Prostate gland (tissue), 2 donors: ENCODE data around the gene PSMD11. TPM values are rescaled to one million over a fixed set of nuclear protein-coding genes. Genes with fewer than 3 reads are reported as not detected.

Experiments used
- DNase-seq: peaks from one replicate; pipeline ENCODE4 v3.0.0-alpha.2; 2019; ENCODE audit warnings: low spot score
- H3K27ac ChIP-seq, 2 donors: fragments of 200-600 bp; sonication (generic); 2 replicates each; pipeline ENCODE4 v1.5.1; 2017 to 2019
- H3K27me3 ChIP-seq: fragments of 200-600 bp; sonication (generic); replicated peaks from 2 replicates; pipeline ENCODE4 v1.5.1; 2019; ENCODE audit not compliant: insufficient read depth
- H3K36me3 ChIP-seq, 2 donors: fragments of 200-600 bp; sonication (generic); 1 replicate in 1 of 2; 2 replicates in 1 of 2; pipeline versions ENCODE4 v1.5.1 to v1.8.1; 2017 to 2019
- H3K4me1 ChIP-seq: fragments of 200-600 bp; sonication (generic); replicated peaks from 2 replicates; pipeline ENCODE4 v1.5.1; 2019
- H3K4me3 ChIP-seq, 2 donors: fragments of 200-600 bp; sonication (generic); 2 replicates each; pipeline ENCODE4 v1.5.1; 2017 to 2019
- H3K9me3 ChIP-seq: fragments of 200-600 bp; sonication (generic); 2 replicates; pipeline ENCODE4 v1.5.1; 2017
- POLR2A ChIP-seq: fragments of 450-650 bp; IDR thresholded peaks from one replicate; pipeline ENCODE4 v1.6.1; 2016; ENCODE audit warnings: antibody characterized with exemption, mild to moderate bottlenecking
- POLR2AphosphoS5 ChIP-seq: sonication (generic); formaldehyde crosslinking; IDR thresholded peaks from one replicate; pipeline ENCODE4 v1.6.1; 2017; ENCODE audit warnings: antibody characterized with exemption
- WGBS: methylation state at CpG from one replicate; pipeline ENCODE4 v1.1.5; 2018; 5-methylcytosine and 5-hydroxymethylcytosine counted together
- intact Hi-C: fragments of 100-400 bp; cut with DNase I; formaldehyde crosslinking; loops from one replicate; pipeline ENCODE4 v1.14.2; 2022
- total RNA-seq, 2 donors: library from RNA; depleted of rRNA; stranded (reverse); fragments of >200 nt; gene quantifications; one replicate each; pipeline ENCODE4 v1.1.0, GENCODE V29; 2016
- TF ChIP-seq, protein P1 (sequence below), 4 experiments: fragments of 200-600 bp in 2 of 4; fragments of 450-650 bp in 2 of 4; sonication (generic) in 2 of 4; IDR thresholded peaks; 1 replicate in 3 of 4; 2 replicates in 1 of 4; pipeline ENCODE4 v1.5.1; 2016 to 2019; ENCODE audit warnings: antibody characterized with exemption in 4 of 4, mild to moderate bottlenecking in 2 of 4, moderate library complexity in 2 of 4

The PSMD11 gene
- total RNA-seq, 2 donors from 2014 or later: 47.4 to 53.3 TPM

GRCh38 chr17:32485261-32486110, 41.2 kb downstream of the PSMD11 start:
- Histone ChIP-seq H3K27ac (peak overlapping the region; percentile 59 to 65), H3K9me3 (no peaks in the 10 kb centered on the region), H3K36me3 (no peaks in the 10 kb centered on the region), H3K4me1 (no peaks in the 10 kb centered on the region), H3K27me3 (no peaks in the 10 kb centered on the region), H3K4me3 (peak overlapping the region in 1 of 2 donors; percentile 52)
- intact Hi-C loops: loop anchor here (5.0 kb wide), 2 partner anchors 272 to 392 kb away; partner anchors contain the start of gene MYO1D
- TF ChIP-seq, protein P1, sequence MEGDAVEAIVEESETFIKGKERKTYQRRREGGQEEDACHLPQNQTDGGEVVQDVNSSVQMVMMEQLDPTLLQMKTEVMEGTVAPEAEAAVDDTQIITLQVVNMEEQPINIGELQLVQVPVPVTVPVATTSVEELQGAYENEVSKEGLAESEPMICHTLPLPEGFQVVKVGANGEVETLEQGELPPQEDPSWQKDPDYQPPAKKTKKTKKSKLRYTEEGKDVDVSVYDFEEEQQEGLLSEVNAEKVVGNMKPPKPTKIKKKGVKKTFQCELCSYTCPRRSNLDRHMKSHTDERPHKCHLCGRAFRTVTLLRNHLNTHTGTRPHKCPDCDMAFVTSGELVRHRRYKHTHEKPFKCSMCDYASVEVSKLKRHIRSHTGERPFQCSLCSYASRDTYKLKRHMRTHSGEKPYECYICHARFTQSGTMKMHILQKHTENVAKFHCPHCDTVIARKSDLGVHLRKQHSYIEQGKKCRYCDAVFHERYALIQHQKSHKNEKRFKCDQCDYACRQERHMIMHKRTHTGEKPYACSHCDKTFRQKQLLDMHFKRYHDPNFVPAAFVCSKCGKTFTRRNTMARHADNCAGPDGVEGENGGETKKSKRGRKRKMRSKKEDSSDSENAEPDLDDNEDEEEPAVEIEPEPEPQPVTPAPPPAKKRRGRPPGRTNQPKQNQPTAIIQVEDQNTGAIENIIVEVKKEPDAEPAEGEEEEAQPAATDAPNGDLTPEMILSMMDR (IDR thresholded peaks at IDR 0.05): no peak
- TF ChIP-seq POLR2AphosphoS5 (no peak), POLR2A (no peak)
- no peak for DNase-seq
- WGBS: 67% methylated on average over 12 of the region's 12 CpGs

GRCh38 chr17:32486111-32486700, 41.9 kb downstream of the PSMD11 start:
- intact Hi-C loops: loop anchor here (5.0 kb wide), 2 partner anchors 271 to 391 kb away; partner anchors contain the start of gene MYO1D

DNA sequence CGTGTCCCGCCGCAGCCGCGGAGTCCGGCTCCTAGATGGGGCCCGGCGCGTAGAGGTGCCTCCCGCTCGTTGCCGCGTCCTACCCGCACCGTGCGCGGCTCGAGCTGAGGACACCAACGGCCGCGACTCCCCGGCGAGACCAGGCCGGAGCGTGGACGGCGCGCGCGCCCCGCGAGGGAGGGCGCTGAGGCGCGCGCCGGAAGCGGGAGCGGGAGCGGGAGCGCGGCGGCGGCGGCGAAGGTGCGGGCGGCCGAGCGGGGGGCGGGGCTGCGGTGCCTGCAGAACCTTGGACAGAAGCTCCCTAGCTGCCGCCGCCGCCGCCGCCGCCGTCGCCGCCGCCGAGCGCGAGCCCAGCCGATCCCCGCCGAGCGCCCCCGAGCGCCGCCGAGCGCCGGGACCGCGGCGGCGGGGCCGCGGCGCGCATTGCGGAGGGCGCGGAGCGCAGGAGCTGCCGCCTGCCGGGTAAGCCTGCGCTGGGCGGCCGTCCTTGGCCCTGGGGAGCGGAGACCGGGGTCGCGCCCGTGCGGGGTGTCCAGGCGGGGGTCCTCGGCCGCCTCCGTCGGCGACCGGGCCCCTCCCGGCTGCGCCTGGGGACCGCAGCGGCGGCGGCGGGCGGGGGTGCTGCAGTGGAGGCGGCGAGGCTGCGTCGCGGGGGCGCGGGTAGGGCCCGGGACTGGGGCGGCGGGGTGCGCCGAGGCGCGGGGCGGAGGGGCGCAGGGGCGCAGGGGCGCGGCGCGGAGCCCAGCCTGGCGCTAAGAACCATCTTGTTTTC, 42.6 kb downstream of the PSMD11 start, which contains the start of gene CDK5R1:
TSS of gene CDK5R1 (plus strand) at position 293 of the 772 bp plus-strand sequence. CDS start 628 bp downstream, outside the sequence.
- no peak for TF ChIP-seq POLR2AphosphoS5
- Histone ChIP-seq H3K4me1 (no peaks in the 10 kb centered on the region), H3K36me3 (no peaks in the 10 kb centered on the region), H3K27me3 (no peaks in the 10 kb centered on the region), H3K9me3 (no peaks in the 10 kb centered on the region), H3K4me3 (peak within 1 kb of the TSS; percentile 52 to 57), H3K27ac (peak within 1 kb of the TSS; percentile 59 to 65)
- intact Hi-C loops: loop anchor here (5.0 kb wide), 2 partner anchors 270 to 390 kb away; partner anchors contain the start of gene MYO1D
- DNase-seq: peak; percentile 48
- WGBS: under 1% methylated on average over 22 of the region's 135 CpGs

More at GRCh38 chr17:32486111-32486700, 41.9 kb downstream of the PSMD11 start:
- H3K27me3 ChIP-seq: no peaks in the 10 kb centered on the region
- H3K9me3 ChIP-seq: no peaks in the 10 kb centered on the region
- no peak for TF ChIP-seq POLR2AphosphoS5
- TF ChIP-seq, protein P1 (IDR thresholded peaks at IDR 0.05): no peak
- no peak for TF ChIP-seq POLR2A
- H3K4me1 ChIP-seq: no peaks in the 10 kb centered on the region
- H3K27ac ChIP-seq: peak overlapping the region; percentile 59 to 65
- WGBS: 13% methylated on average over 27 of the region's 72 CpGs
- no peaks in the 10 kb centered on the region for H3K36me3 ChIP-seq
- DNase-seq: peak; percentile 62
- H3K4me3 ChIP-seq: peak overlapping the region; percentile 52 to 57

DNA sequence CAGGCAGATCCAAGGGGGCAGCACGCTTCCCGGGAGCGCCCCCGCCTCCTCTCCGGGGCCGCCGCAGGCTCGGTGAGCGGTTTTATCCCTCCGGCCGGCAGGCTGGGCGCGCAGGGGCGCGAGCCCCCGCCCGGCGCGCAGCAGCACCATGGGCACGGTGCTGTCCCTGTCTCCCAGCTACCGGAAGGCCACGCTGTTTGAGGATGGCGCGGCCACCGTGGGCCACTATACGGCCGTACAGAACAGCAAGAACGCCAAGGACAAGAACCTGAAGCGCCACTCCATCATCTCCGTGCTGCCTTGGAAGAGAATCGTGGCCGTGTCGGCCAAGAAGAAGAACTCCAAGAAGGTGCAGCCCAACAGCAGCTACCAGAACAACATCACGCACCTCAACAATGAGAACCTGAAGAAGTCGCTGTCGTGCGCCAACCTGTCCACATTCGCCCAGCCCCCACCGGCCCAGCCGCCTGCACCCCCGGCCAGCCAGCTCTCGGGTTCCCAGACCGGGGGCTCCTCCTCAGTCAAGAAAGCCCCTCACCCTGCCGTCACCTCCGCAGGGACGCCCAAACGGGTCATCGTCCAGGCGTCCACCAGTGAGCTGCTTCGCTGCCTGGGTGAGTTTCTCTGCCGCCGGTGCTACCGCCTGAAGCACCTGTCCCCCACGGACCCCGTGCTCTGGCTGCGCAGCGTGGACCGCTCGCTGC, 43.3 kb downstream of the PSMD11 start:
- Histone ChIP-seq H3K9me3 (no peaks in the 10 kb centered on the region), H3K4me1 (no peaks in the 10 kb centered on the region), H3K4me3 (peak overlapping the region; percentile 52 to 57), H3K27ac (no peak overlapping the region), H3K27me3 (no peaks in the 10 kb centered on the region), H3K36me3 (no peaks in the 10 kb centered on the region)
- DNase-seq: no peak
- TF ChIP-seq, protein P1 (IDR thresholded peaks at IDR 0.05): no peak
- TF ChIP-seq POLR2AphosphoS5: no peak
- no peak for TF ChIP-seq POLR2A
- WGBS: 29% methylated on average over 48 of the region's 59 CpGs
- intact Hi-C loops: loop anchor here (5.0 kb wide), 2 partner anchors 270 to 390 kb away; partner anchors contain the start of gene MYO1D
